B cell (primary cell): ENCODE data around the gene LIME1.

Experiments used
- EZH2 ChIP-seq: IDR thresholded peaks from 2 replicates; pipeline ENCODE4 v1.6.1; 2012; ENCODE audit warnings: borderline replicate concordance, low read depth, mild to moderate bottlenecking, moderate library complexity, low read length; ENCODE audit not compliant: insufficient read depth, poor library complexity, severe bottlenecking
- TF ChIP-seq, protein P1 (sequence below): fragments of 200-600 bp; IDR thresholded peaks from one replicate; pipeline ENCODE4 v1.8.0; 2022; ENCODE audit warnings: antibody characterized with exemption, mild to moderate bottlenecking

- TF ChIP-seq, protein P1, sequence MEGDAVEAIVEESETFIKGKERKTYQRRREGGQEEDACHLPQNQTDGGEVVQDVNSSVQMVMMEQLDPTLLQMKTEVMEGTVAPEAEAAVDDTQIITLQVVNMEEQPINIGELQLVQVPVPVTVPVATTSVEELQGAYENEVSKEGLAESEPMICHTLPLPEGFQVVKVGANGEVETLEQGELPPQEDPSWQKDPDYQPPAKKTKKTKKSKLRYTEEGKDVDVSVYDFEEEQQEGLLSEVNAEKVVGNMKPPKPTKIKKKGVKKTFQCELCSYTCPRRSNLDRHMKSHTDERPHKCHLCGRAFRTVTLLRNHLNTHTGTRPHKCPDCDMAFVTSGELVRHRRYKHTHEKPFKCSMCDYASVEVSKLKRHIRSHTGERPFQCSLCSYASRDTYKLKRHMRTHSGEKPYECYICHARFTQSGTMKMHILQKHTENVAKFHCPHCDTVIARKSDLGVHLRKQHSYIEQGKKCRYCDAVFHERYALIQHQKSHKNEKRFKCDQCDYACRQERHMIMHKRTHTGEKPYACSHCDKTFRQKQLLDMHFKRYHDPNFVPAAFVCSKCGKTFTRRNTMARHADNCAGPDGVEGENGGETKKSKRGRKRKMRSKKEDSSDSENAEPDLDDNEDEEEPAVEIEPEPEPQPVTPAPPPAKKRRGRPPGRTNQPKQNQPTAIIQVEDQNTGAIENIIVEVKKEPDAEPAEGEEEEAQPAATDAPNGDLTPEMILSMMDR: no peak
- TF ChIP-seq EZH2: no peak
Measured at GRCh38 chr20:63759377-63759901, 23.0 kb downstream of the LIME1 start.
